ENCODE data around the gene PCSK5.
"Not testable (repeated sequence)": the region's sequence is repeated elsewhere in the genome, so short reads cannot be mapped to it uniquely, and the experiment has no call there.

The PCSK5 gene

GRCh38 chr9:75927356-75927755 lies 36.9 kb downstream of the PCSK5 start:
- DNase-seq = no peak

DNA sequence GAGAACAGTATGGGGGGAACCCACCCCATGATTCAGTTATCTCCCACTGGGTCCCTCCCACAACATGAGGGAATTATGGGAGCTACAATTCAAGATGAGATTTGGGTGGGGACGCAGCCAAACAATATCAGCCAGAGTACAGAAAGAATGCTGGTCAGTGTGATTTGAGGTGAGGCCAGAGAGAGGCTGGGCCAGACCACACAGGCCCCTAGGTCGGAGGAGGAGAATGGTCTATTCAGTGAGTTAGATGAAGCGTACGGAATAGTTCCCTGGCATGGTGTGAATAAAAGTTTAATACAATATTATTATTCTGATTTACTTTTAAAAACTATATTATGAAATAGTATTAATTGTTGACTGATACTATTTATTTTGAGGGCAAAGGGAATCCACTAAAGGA lies 39.7 kb downstream of the PCSK5 start:
- DNase-seq = no peak

- no peak for DNase-seq
Observed at GRCh38 chr9:75930730-75931321, 40.4 kb downstream of the PCSK5 start.

- no peak for DNase-seq
Observed at GRCh38 chr9:75933982-75934381, 43.5 kb downstream of the PCSK5 start.

- DNase-seq = no peak
Observed at GRCh38 chr9:75935591-75935990, 45.1 kb downstream of the PCSK5 start.

DNA sequence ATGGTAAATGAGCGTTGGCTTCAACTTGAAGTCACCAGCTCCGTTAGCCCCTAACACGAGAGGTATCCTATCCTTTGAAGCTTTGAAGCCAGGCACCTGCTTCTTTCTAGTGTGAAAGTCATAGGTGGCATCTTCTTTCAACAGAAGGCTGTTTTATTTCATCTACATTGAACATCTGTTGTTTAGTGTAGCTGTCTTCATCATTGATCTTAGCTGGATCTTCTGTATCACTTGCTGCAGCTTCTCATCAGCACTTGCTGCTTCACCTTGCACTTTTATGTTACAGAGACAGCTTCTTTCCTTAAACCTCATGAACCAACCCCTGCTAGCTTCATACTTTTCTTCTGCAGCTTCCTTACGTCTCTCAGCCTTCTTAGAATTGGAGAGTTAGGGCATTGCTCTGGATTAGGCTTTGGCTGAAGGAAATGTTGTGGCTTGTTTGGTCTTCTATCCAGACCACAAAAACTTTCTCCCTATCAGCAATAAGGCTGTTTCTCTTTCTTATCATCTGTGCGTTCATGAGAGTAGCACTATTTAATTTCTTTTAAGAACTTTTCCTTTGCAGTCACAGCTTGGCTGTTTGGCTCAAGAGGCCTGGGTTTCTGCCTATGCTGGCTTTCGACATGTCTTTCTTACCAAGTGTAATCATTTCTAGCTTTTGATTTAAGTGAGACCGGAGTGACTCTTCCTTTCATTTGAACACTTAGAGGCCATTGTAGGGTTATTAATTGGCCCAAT lies 47.2 kb downstream of the PCSK5 start:
- no peak for DNase-seq

DNA sequence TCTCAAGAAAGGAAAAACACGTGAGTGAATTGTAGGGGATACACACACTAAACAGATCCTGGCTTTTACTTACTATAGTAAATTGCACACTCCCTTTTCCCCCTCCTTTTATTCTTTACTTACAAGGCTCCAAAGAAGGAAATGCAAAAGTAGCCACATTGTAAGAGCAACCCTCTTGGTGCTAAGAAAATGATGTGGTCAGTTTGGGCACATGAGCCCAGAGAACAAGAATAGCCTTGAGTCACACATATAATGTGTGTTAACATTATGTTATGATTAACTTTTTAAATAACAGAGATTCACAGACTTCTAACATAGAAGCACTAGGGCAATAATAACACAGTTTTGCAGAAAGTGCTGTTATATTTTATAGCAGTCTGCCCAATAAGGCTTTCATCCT lies 48.5 kb downstream of the PCSK5 start:
- no peak for DNase-seq

DNA sequence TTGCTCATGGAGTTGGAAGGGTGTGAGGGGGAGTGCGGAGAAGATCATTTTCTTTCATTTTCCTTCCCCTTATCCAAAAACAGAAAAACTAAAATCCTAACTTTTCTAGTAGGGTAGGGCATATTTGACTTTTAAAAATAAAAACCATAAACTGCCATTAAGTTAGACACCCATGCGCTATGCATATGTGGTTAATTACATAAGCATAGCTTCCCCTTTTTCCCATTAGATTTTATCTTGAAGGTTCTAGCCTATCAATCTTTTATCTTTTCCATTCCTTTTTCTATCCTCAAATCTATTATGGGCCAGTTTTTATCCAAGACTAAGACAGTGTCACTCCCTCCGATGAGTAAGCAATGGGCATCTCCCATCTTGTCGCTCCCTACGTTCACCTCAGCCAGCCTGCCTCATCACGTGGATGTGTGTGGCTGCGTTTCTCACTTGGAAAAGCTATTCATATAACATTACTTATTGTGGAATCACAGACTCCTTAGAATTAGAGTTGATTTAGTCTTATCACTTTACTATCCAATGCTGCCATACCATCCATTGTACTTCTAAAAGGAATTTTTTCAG lies 49.2 kb downstream of the PCSK5 start:
- no peak for DNase-seq

GRCh38 chr9:75941066-75941465 lies 50.6 kb downstream of the PCSK5 start:
- DNase-seq = no peak

GRCh38 chr9:75941577-75942311 lies 51.3 kb downstream of the PCSK5 start:
- DNase-seq = no peak

DNA sequence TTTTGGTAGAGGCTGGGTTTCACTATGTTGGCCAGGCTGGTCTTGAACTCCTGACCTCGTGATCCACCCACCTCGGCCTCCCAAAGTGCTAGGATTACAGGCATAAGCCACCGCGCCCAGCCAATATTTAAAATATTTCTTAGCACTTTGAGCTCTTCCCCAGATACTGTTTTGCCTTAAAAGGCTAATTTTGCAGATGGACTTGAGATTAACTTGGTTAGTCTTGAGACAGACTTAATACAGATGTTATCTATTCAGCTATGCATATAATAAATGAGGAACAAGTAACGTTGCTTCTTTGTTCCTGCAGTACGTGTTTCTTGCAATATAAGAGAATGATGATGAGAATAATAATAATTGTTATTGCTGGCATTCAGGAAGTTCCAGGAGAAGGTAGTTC lies 56.3 kb downstream of the PCSK5 start:
- no peak for DNase-seq

GRCh38 chr9:75947233-75947632 lies 56.8 kb downstream of the PCSK5 start:
- no peak for DNase-seq

GRCh38 chr9:75950998-75951397 lies 60.5 kb downstream of the PCSK5 start:
- no peak for DNase-seq

- no peak for DNase-seq
Observed at GRCh38 chr9:75953218-75953617, 62.7 kb downstream of the PCSK5 start.

DNA sequence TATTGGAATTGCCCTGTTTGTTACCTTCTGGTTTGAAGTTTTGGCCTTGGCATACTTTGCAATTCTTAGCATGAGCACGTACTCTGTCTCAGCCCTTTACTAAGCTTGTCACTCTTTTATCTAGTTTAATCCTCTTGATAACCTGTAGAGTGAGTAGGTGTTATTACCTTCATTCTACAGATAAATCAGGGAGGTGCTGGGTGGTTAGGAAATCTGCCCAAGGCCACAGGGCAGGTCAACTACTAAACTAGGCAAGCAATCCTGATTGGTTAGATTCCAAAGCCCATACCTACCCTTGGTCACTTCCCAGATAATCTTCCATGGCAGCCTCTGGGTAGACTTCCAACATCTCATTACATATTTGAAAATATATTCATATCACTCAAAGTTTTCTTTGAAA lies 65.7 kb downstream of the PCSK5 start:
- DNase-seq = no peak

GRCh38 chr9:75957116-75957515 lies 66.6 kb downstream of the PCSK5 start:
- no peak for DNase-seq

GRCh38 chr9:75958226-75958625 lies 67.8 kb downstream of the PCSK5 start:
- DNase-seq = no peak

- DNase-seq = no peak
Observed at GRCh38 chr9:75960551-75960950, 70.1 kb downstream of the PCSK5 start.

DNA sequence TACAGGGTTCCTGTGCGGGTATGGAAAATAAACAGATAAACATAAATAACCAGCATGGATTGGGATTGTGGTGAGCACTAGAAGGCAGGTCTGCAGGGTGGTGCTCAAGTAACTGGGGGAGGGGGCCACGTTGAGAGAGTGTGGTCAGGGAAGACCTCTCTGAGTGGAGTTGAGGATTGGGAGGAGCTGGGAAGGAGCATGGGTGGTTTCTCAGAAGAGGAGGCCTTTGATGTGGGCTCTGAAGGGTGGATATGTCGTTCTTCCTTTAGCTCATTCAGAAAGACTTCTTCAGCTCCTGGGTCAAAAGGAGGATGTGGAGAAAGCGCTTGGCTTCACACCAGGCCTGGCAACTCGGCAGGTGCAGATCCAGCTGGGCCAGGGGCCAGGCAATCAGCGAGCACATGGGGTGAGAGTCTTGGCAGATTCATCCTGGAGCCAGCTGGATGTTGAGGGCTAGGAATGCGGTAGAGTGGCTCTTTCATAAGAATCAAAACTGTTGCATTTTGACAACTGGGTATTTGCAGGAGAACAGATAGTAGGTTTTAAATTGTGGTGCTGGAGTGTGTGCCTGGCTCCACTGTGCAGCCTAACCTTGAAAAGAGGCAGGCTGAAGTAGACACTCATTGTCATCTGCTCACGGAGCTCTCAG lies 71.7 kb downstream of the PCSK5 start:
- DNase-seq = no peak

DNA sequence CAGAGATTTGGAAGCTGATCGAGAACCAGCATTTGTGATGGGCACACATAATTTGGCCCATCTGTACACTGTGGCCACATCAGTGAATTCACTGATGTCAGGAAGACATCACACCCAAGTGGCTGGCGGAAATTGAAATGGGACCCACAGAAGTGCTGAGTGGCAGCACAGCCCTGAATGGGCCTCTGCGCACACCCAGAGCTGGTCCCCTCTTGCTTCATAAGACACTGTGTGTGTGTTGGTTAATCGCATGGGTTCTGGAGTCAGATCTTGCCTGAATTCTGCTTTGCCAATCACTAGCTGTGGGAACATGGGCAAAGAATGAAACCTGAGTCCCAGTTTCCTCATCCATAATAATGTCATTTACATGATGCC lies 72.2 kb downstream of the PCSK5 start:
- DNase-seq = no peak

DNA sequence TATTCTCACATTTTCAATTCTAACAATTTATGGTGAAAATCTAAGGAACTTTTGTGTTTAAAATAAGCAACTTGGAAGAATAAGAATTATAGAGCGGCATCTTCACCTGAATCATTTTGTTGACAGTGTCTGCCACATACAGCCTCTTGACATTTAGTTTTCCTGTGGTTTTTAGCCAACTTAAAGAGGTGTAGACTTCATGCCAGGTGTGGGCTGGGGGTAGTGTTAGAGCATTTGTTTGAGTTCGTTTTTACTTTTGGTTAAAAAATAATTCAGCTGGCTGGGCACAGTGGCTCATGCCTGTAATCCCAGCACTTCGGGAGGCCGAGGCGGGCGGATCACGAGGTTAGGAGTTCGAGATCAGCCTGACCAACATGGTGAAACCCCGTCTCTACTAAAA lies 72.8 kb downstream of the PCSK5 start:
- DNase-seq = not testable (repeated sequence)

- DNase-seq = no peak
Observed at GRCh38 chr9:75964427-75964826, 74.0 kb downstream of the PCSK5 start.

GRCh38 chr9:75965231-75965630 lies 74.8 kb downstream of the PCSK5 start:
- no peak for DNase-seq

Data from activated gamma-delta T cell (primary cell).